ENCODE measurements around the gene PATJ. TPM values are rescaled to one million over a fixed set of nuclear protein-coding genes. Genes with fewer than 3 reads are reported as not detected.
A peak's percentile ranks its signal among the peaks of the same experiment; 100 is the strongest.
"Not testable (repeated sequence)": the region's sequence is repeated elsewhere in the genome, so short reads cannot be mapped to it uniquely, and the experiment has no call there.

The PATJ gene
- polyA plus RNA-seq, 3 donors, result 36.1 to 55.6 (median 36.4) TPM

GRCh38 chr1:61808321-61808720 lies 66.0 kb downstream of the PATJ start:
- no peak for DNase-seq (ENCODE audit: extremely low read depth in 1 of 11, low read depth in 9 of 11, low spot score in 4 of 11)

GRCh38 chr1:61808968-61809367 lies 66.7 kb downstream of the PATJ start:
- DNase-seq (ENCODE audit: extremely low read depth in 1 of 11, low read depth in 9 of 11, low spot score in 4 of 11), result no peak

- DNase-seq (ENCODE audit: extremely low read depth in 1 of 11, low read depth in 9 of 11, low spot score in 4 of 11), result no peak
Measured at GRCh38 chr1:61812916-61813315, 70.6 kb downstream of the PATJ start.

- DNase-seq (ENCODE audit: extremely low read depth in 1 of 11, low read depth in 9 of 11, low spot score in 4 of 11), result no peak
Measured at GRCh38 chr1:61816191-61816590, 73.9 kb downstream of the PATJ start.

GRCh38 chr1:61818992-61819391 lies 76.7 kb downstream of the PATJ start:
- no peak for DNase-seq (ENCODE audit: extremely low read depth in 1 of 11, low read depth in 9 of 11, low spot score in 4 of 11)

GRCh38 chr1:61819421-61819820 lies 77.1 kb downstream of the PATJ start:
- DNase-seq (ENCODE audit: extremely low read depth in 1 of 11, low read depth in 9 of 11, low spot score in 4 of 11), result no peak

- peak in 1 of 11 donors; percentile 12 for DNase-seq (ENCODE audit: extremely low read depth in 1 of 11, low read depth in 9 of 11, low spot score in 4 of 11)
Measured at GRCh38 chr1:61825393-61825792, 83.1 kb downstream of the PATJ start.

GRCh38 chr1:61828805-61829204 lies 86.5 kb downstream of the PATJ start:
- DNase-seq (ENCODE audit: extremely low read depth in 1 of 11, low read depth in 9 of 11, low spot score in 4 of 11), result no peak

GRCh38 chr1:61836649-61837048 lies 94.4 kb downstream of the PATJ start:
- DNase-seq (ENCODE audit: extremely low read depth in 1 of 11, low read depth in 9 of 11, low spot score in 4 of 11), result no peak

GRCh38 chr1:61837607-61838006 lies 95.3 kb downstream of the PATJ start:
- DNase-seq (ENCODE audit: extremely low read depth in 1 of 11, low read depth in 9 of 11, low spot score in 4 of 11), result not testable (repeated sequence)

GRCh38 chr1:61839679-61840078 lies 97.4 kb downstream of the PATJ start:
- no peak for DNase-seq (ENCODE audit: extremely low read depth in 1 of 11, low read depth in 9 of 11, low spot score in 4 of 11)

GRCh38 chr1:61842036-61842435 lies 99.8 kb downstream of the PATJ start:
- no peak for DNase-seq (ENCODE audit: extremely low read depth in 1 of 11, low read depth in 9 of 11, low spot score in 4 of 11)

GRCh38 chr1:61842863-61843514 lies 100.7 kb downstream of the PATJ start:
- DNase-seq (ENCODE audit: extremely low read depth in 1 of 11, low read depth in 9 of 11, low spot score in 4 of 11), result no peak

GRCh38 chr1:61844006-61844405 lies 101.7 kb downstream of the PATJ start:
- DNase-seq (ENCODE audit: extremely low read depth in 1 of 11, low read depth in 9 of 11, low spot score in 4 of 11), result no peak

GRCh38 chr1:61844664-61845063 lies 102.4 kb downstream of the PATJ start:
- not testable (repeated sequence) for DNase-seq (ENCODE audit: extremely low read depth in 1 of 11, low read depth in 9 of 11, low spot score in 4 of 11)

GRCh38 chr1:61851235-61851634 lies 109.0 kb downstream of the PATJ start:
- DNase-seq (ENCODE audit: extremely low read depth in 1 of 11, low read depth in 9 of 11, low spot score in 4 of 11), result no peak

GRCh38 chr1:61851849-61852669 lies 109.8 kb downstream of the PATJ start:
- DNase-seq (ENCODE audit: extremely low read depth in 1 of 11, low read depth in 9 of 11, low spot score in 4 of 11), result peak; percentile 49 to 81 (median 61)

- DNase-seq (ENCODE audit: extremely low read depth in 1 of 11, low read depth in 9 of 11, low spot score in 4 of 11), result no peak
Measured at GRCh38 chr1:61852670-61853015, 110.4 kb downstream of the PATJ start.

- DNase-seq (ENCODE audit: extremely low read depth in 1 of 11, low read depth in 9 of 11, low spot score in 4 of 11), result peak in 6 of 11 donors; percentile 3 to 9 (median 8)
Measured at GRCh38 chr1:61853583-61853982, 111.3 kb downstream of the PATJ start.

GRCh38 chr1:61864489-61864888 lies 122.2 kb downstream of the PATJ start:
- DNase-seq (ENCODE audit: extremely low read depth in 1 of 11, low read depth in 9 of 11, low spot score in 4 of 11), result no peak
